Neural progenitor cell (in vitro differentiated cells): ENCODE results near the gene SDCCAG8.

Experiments used
- EZH2 ChIP-seq: fragments of 200-600 bp; sonication (generic); IDR thresholded peaks from 2 replicates; pipeline ENCODE4 v1.6.1; 2017; ENCODE audit warnings: antibody characterized with exemption, mild to moderate bottlenecking, moderate library complexity
- TF ChIP-seq, protein P1 (sequence below): fragments of 200-600 bp; sonication (generic); IDR thresholded peaks from 2 replicates; pipeline ENCODE4 v1.5.1; 2017; ENCODE audit warnings: antibody characterized with exemption, mild to moderate bottlenecking

DNA sequence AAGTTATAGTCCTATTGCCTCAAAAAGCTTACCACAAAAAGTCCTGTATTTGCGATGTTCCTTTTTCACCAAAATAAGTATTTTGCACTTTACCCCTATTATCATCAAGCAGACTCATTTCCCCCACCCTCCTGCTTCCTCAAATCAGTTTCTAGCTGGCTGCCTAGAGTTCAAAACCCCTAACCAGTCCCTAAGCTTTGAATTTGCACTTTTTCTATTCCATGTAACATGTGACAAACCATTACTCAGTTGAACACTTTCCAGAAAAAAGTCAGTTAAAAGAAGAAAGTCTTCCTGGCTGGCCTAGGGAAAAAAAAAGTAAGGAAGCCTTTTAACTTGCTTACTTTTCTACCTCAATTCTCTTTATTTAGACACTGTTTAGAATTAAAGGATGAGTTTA lies 8.9 kb upstream of the SDCCAG8 start:
- TF ChIP-seq, protein P1, sequence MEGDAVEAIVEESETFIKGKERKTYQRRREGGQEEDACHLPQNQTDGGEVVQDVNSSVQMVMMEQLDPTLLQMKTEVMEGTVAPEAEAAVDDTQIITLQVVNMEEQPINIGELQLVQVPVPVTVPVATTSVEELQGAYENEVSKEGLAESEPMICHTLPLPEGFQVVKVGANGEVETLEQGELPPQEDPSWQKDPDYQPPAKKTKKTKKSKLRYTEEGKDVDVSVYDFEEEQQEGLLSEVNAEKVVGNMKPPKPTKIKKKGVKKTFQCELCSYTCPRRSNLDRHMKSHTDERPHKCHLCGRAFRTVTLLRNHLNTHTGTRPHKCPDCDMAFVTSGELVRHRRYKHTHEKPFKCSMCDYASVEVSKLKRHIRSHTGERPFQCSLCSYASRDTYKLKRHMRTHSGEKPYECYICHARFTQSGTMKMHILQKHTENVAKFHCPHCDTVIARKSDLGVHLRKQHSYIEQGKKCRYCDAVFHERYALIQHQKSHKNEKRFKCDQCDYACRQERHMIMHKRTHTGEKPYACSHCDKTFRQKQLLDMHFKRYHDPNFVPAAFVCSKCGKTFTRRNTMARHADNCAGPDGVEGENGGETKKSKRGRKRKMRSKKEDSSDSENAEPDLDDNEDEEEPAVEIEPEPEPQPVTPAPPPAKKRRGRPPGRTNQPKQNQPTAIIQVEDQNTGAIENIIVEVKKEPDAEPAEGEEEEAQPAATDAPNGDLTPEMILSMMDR = no peak
- no peak for TF ChIP-seq EZH2
